HG02840 (cell line): ENCODE results near the gene SMG5.

Experiments used
- ATAC-seq: cut with Tn5 transposase; IDR thresholded peaks from one replicate; pipeline ENCODE4 v1.9.1; 2021; ENCODE audit warnings: mild to moderate bottlenecking, moderate library complexity, moderate number of reproducible peaks; ENCODE audit not compliant: unreplicated experiment, low FRiP score

SMG5 gene

DNA sequence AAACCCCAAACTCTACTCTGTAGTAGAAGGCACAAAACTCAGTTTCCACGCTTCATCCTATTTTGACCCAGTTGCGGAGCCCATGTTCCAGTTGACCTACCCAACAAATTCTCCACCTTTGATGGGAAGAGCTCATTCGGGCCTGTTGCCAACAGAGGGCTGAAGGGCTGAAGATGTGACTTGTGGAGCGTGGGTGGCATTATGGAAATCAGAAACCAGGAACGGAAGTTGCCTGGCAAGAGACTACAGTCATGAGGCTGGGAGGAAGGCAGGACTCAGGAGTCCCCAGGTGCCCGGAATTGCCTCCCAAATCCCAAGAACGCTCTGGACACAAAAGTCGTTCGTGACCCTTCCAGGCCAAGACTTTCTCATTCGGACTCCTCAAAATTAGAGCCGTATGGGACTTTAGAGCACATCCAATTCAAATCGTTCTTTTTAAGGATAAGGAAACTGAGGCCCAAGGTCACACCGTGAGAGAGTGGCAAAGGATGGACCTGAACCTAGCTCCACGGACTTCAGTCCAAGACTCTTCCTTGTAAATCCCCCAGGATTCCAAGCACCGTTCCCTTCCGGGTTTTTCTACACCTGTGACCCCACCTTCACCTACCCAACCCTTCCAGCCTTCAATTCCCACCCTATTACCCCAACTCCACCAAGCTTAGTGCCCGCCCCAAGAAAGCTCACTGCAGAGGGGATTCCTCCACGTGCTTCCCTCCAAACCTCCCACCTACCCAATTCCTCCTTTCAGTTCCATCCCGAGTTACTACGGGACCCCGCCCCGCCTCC lies 739 bp downstream of the SMG5 start:
- ATAC-seq: peak; percentile 1

DNA sequence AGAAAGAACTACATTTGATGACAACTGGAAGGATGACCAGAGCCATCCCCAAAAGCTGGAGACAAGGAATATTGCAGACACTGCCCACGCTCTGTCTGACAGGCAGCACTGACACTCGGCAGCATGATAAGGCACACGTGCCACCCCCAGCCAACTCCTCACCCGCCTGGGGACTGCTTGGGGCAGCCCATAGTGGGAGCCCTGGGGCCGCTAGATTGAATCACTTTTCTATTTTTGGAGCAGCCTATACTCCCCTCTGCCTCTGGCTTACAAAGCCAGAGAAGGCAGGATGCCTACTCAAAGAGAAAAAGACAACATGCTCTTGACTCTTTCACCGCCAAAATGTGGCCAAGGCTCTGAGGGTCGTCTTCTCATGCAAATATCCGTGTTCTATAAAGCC lies 1.3 kb downstream of the SMG5 start:
- no peak for ATAC-seq

- ATAC-seq: no peak
Measured at GRCh38 chr1:156279837-156280236, 2.8 kb downstream of the SMG5 start.

- ATAC-seq: no peak
Measured at GRCh38 chr1:156276966-156277381, 5.7 kb downstream of the SMG5 start.

DNA sequence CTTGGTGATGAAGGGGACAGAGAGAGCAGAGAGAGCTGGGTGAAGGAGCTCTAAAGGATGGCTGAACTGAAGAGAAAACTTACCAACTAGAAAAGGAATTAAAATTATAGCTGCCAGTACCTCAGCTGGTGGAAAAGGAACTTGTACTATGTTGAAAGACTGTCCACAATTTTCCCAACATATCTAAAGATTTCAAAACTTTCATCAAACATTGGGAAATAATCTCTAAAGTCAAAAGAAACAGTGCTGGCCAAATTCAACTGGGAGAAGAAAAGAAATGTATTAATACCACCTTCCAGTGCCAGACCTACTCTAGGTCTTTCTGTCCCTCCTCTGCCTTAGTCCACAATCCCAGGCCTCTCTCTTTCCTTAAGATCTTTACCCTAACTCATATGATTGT lies 6.1 kb downstream of the SMG5 start:
- no peak for ATAC-seq

- no peak for ATAC-seq
Measured at GRCh38 chr1:156270314-156270713, 12.3 kb downstream of the SMG5 start.

- ATAC-seq: no peak
Measured at GRCh38 chr1:156268336-156268735, 14.3 kb downstream of the SMG5 start.

DNA sequence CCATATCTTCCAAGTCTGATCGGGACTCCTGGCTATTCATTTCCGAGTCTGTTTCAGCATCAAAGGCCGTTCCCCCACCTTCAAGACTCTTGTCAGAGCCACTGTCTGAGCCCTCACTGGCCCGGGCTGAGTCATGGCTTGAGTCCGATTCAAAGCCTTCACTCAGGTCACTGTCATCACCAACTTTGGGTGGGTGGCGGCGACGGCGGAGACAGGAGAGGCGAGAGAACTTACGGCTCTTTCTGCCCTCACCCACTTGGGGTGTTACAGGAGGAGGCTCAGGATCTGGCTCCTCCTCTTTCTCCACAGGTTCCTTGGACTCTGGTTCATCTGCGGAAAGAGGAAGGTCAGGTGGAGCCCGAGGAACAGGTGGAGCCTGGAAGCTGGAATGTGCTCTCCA lies 16.6 kb downstream of the SMG5 start:
- no peak for ATAC-seq

GRCh38 chr1:156263288-156263655 lies 19.4 kb downstream of the SMG5 start:
- no peak for ATAC-seq

- ATAC-seq: no peak
Measured at GRCh38 chr1:156262461-156263287, 20.0 kb downstream of the SMG5 start.

DNA sequence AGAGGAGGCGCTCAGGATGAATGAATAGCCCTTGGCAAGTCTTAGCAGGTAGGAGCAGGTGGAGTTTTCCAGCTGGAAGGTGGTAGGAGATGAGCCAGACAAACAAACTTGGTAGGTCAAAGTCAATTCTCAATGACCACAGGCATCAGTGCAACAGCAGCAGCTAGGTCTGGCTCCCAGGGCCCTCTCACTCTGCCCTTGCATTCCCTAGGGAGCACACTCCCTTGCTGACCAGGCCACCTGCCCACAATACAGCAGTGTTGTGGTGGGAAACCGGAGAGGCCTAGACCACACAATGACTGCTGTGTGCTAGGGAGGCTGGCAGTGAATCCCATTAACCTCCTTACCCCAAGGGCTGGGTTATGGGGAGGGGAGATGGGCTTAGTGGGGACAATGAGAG lies 21.7 kb downstream of the SMG5 start:
- ATAC-seq: no peak

DNA sequence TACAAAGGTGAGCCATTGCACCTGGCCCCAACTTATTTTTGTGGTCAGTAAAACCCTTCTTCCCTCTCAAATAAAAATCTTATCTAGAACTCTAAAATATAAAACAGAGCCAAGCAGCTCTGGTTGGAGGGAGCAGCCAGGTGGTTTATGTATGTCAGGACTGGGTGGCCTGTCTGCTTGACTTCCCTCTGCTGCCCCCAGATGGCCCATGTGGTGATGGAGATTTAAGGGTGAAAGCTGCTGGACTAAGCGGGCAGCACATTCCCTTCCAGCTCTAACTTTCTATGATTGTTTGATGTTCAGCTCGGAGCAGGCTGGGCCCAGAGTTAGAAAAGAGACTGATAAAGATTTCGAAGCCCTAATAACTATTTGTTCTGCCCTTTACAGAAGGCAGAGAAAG lies 22.8 kb downstream of the SMG5 start:
- ATAC-seq: no peak

GRCh38 chr1:156258859-156259258 lies 23.8 kb downstream of the SMG5 start:
- ATAC-seq: no peak

DNA sequence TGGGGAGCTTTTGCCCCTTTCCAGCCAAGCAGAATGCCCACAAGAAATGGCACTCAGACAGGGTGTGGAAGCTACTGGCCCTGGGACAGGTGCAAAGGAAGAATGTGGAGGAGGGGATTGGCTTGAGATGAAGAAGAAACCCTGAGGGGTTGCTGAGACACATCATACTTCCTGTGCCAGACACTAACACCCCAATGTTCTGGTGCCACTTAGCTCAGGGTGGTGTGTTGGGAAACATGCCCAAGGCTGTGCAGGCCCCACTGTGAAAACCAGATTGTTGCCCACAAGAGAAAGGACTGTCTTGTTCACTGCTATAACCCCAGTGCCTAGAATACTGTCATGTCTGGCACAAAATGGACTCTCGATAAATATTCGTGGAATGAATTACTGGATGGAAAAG lies 24.9 kb downstream of the SMG5 start:
- ATAC-seq: no peak

- no peak for ATAC-seq
Measured at GRCh38 chr1:156253634-156254033, 29.0 kb downstream of the SMG5 start.

DNA sequence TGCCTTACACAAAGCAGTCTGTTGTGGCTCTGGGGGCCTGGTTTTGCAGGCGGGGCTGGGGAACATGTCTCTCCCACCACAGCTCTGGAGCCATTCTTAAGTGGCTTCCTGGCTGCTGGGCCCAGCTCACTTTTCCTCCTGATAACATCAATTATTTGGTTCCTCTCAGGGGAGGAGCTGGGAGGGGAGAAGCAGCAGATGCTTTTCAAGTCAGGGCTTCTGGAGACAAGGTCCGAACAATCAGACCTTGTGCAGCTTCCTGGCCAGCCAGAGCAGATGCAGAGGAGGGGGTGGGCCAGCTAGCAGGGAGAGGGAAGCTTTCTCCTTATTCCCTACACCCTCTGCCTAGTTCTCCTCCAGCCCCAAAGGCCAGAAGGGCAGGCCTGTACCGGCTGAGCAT lies 31.1 kb downstream of the SMG5 start:
- no peak for ATAC-seq

DNA sequence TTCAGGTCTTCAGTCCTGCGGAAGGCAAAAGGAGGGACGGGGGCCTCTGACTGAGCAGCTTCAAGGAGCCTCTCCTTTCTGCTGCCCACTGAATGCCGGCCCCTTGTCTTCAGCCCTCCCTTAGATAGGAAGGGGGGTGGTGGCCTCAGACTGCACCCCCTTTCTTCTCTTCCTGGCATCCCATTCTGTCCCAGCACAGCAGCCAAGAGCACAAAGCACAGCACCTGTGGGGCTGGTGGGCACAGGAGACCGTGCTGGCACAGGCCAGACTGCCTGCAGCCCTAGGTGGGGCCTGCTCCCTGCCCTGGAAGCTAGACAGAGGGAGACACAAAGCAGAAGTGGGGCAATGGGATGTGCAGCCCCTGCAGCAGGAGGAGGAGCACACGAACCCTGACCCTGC lies 33.0 kb downstream of the SMG5 start:
- ATAC-seq: no peak

DNA sequence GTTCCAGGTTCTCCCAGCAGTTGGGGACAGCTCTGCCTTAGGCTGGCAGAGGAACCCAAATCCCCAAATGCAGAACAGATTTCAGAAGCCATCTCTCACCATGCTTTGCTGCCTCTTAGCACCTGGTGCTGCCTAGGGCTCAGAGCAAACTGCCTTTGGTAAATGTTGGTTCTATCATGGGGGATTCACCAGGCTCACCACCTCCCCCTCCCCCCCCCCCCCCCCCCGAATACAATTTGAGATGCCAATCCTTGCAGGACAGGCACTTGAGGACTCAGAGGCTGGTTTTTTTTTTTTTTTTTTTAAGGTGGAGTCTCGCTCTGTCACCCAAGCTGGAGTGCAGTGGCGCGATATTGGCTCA lies 34.3 kb downstream of the SMG5 start:
- ATAC-seq: no peak

GRCh38 chr1:156247460-156248322 lies 34.9 kb downstream of the SMG5 start, which contains the start of gene PAQR6:
Gene PAQR6, minus strand, starts transcription at chr1:156248056. Its CDS starts 1,325 bp downstream, at chr1:156246731.
- ATAC-seq: no peak

DNA sequence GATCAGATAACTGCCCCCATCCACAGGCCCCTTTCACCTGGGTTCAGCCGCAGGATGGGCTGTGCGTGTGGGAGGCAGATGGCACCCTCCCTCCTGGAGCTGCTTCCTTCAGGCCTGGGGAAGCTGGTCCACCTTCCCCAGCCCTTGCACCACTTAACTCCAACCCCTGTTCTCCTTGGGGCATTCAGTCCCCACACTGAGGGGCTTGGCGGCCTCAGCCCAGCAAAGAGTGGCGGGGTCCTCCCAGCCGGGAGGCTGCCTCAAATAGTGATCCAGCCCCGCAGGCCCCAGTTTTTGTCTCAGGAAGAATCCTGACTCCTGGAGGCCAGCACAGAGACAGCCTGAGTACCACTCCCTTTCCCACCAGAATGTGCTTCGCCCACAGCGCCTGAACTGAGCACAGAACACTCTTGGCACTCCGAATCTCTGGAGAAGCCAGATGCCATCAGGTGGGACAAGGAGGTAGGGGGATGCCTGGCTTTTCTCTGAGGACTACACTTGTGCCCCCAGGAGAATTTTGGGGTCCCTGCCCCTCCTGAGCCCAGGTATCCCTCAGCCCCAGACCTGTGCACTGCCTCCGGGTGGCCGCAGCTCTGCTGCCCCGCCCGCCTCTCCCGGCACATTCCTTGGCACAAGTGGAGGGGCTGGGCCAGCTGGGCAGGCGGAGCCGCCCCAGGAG lies 35.7 kb downstream of the SMG5 start:
- no peak for ATAC-seq
